GM18870 (cell line): ENCODE data around the gene HPS6.

Experiments
- ATAC-seq: cut with Tn5 transposase; IDR thresholded peaks from one replicate; pipeline ENCODE4 v1.9.1; 2021; ENCODE audit warnings: moderate library complexity; ENCODE audit not compliant: unreplicated experiment

HPS6 gene

DNA sequence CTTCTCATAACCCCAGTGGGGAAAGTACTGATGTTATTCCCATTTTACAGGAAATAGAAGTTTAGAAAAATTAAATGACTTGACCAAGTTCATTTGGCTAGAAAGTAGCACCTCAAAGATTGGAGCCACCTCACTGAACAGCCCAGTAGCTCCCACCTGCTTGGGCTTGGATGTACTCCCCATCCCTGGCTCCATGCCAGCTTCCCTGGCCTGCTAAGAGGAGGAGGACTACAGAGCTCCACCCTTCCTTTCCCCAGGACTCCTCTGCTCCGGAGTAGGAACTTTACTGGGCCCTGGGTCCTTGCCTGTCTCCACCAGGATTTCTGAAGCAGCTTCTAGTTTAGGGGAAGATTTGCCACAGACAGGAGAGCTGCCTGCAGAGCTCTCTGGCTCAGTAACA is 3.1 kb downstream of the HPS6 start:
- ATAC-seq = no peak

DNA sequence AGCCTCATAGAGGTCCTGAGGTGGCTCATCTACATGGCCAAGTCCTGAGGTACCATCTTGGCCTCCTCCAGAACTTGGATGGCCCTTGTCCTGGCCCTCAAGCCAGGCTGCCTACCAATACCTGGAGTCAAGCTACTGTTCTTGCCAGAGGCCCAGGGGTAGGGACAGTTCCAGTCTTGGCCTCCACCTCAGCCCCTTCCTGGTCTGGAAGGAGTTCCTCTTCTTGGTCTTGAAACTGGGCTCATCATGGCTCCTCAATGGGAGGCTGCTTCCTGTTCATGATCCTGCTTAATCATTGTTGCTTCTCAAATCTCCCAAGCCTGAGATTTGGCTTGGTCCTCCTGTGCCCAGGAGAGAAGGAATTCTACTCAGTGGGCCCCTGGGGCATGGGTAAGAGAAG is 3.9 kb downstream of the HPS6 start:
- no peak for ATAC-seq

DNA sequence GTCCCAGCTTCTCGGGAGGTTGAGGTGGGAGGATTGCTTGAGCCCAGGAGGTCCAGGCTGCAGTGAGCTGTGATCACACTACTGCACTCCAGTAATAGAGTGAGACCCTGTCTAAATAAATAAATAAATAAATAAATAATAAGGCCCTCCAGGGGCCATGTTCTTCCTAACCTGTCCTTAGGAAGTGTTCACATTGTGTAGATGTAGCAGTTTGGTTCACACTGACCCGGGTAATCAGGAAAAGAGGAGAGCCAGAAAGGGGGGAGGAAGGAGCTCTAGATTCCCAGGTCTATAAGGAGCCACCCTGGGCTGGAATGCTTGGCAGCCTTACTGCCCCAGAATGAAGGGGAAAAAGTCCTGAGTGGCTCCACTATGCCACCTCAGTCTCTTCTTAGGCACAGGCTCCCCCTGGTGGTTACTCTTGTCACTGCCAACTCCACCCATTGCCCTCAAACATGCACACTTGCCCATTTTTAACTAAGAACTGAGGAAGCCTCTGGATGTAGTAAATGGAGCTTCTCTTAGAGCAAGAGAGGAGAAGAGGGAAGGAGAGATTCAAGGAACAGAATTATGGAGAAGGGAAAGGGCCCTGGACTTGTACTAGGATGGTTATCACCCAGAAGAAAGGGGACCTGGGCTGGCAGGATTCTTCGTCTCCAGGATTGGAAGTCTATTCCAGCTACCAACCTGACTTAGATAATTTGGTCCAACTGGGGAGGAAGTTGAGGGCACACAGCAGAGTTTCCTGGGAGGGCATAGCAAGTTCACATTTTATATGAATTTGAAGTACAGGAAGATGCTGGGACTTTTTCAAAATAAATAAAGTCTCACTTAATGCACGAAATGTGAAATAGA is 7.8 kb downstream of the HPS6 start:
- ATAC-seq = no peak

DNA sequence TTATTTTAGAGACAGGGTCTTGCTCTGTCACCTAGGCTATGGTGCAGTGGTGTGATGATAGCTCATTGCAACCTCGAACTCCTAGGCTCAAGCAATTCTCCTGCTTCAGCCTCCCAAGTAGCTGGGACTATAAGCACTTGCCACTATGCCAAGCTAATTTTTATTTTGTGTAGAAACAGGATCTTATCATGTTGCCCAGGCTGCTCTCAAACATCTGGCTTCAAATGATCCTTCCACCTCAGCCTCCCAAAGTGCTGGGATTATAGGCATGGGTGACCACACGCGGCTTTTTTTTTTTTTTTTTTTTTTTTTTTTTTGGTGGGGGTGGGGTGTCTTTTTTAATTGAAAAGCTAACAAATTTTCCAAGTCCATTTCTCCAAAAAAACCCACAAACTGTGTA is 18.4 kb downstream of the HPS6 start:
- no peak for ATAC-seq

DNA sequence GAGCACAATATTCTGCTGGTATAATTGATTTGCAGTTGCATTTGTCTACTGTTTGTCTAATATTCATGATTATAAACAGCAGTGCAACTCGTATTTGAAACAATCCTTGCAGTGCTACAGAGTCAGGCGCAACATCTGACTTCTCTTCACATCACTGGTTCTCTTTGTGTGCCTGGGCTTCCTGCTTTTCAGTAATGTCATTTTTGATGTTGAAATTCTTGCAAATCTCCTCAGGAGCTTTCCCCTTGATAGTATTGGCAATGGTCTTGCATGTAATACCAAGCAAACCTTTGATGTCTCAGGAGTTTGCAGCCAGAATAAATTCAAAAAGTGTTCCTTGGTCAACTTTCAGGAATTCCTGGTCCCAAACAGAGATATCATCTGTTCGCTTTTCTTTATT is 20.2 kb downstream of the HPS6 start:
- ATAC-seq = no peak

DNA sequence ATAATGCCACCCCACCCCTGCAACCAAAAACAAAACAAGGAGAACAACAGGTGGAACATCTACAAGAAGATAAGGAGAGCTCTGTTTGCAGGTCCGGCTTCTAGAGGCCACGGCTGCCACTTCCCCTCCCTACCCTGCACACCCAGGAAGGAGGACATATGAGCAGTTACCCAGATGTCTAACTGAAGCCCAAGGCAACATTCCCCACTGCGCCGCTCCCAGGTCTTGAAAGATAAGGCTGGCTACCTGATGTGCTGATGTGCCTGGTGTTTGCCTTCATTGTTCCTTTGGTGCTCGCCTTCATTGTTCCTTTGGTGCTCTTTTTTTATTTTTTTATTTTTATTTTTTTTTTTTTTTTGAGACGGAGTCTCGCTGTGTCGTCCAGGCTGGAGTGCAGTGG is 21.0 kb downstream of the HPS6 start:
- no peak for ATAC-seq

DNA sequence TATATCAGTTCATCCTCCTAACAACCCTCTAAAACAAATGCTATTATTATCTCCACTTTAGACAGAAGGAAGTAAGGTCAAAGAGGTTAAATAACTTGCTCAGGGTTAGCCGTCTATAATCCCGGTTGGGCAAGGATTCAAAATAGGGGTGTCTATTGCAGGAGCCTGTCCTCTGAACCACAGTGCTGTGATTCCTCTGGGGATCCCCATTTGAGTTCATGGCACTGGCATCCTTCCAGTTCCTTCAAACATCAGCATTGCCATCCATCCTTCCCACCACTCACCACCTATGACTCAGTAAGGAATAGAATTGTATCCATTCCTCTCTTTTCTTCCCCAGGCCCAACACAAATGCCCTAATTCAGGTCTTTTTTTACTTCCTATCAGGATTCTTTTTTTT is 25.6 kb downstream of the HPS6 start:
- ATAC-seq = no peak

DNA sequence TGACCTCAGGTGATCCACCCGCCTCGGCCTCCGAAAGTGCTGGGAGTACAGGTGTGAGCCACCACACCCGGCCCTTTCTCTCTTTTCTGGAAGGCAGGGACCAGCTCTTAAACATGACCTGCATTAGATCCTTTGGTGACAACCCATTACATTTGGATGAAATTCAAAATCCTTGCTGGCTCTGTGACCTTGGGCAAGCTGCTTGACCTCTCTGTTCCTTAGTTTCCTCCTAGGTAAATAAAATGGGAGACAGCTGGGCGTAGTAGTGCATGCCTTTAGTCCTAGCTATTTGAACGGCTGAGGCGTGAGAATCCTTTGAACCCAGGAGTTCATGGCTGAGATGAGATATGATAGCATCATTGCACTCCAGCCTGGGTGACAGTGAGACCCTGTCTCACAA is 31.3 kb downstream of the HPS6 start:
- ATAC-seq = no peak

DNA sequence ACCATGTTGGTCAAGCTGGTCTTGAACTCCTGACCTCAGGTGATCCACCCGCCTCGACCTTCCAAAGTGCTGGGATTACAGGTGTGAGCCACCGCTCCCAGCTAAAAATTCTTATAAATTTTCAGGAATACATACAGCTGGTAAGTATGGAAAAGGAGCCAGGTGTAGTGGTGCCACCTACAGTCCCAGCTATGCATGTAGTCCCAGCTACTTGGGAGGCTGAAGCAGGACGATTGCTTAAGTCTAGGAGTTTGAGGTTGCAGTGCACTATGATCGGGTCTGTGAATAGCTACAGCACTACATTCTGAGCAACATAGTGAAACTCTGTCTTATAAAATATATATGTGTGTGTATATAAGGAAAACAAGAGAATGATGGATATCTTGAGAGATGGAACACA is 36.0 kb downstream of the HPS6 start:
- ATAC-seq = no peak

DNA sequence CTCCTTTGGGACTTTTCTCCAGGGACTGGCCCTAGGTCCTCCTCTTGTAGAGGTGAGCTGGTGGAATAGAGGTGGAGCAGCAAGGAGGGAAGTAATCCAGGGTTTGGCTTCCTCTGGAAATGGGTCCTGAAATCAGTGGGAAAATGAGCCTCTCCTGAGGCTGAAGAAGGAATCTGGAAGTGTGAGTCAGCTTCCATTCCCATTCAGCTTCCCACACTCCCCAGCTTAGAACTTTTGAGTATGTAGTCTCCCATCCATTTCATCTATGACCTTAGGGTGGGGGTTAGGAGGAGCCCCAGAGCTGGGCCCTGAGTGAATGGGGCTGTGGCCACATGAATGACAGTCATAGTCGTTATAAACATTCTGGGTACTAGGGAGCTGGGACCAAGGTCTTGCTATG is 37.3 kb downstream of the HPS6 start:
- no peak for ATAC-seq

DNA sequence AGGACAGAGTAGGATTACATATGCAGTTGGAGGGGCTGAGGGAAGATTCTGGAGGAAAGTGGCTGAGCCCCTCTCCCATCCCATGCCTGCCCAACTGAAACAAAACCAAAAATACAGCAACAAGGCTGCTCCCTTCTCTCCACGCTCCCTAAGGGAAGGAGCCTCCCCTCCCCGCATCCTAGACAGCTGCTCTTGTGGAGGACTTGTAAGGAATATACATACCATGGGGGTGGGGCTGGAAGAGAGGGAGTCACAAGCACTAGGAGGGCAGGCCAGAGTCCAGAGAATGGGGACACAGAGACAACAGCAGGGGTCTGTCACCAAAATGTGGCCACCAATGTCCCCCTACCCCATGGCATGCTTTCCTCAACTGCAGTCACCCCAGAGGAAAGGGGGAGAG is 41.8 kb downstream of the HPS6 start:
- ATAC-seq = no peak

DNA sequence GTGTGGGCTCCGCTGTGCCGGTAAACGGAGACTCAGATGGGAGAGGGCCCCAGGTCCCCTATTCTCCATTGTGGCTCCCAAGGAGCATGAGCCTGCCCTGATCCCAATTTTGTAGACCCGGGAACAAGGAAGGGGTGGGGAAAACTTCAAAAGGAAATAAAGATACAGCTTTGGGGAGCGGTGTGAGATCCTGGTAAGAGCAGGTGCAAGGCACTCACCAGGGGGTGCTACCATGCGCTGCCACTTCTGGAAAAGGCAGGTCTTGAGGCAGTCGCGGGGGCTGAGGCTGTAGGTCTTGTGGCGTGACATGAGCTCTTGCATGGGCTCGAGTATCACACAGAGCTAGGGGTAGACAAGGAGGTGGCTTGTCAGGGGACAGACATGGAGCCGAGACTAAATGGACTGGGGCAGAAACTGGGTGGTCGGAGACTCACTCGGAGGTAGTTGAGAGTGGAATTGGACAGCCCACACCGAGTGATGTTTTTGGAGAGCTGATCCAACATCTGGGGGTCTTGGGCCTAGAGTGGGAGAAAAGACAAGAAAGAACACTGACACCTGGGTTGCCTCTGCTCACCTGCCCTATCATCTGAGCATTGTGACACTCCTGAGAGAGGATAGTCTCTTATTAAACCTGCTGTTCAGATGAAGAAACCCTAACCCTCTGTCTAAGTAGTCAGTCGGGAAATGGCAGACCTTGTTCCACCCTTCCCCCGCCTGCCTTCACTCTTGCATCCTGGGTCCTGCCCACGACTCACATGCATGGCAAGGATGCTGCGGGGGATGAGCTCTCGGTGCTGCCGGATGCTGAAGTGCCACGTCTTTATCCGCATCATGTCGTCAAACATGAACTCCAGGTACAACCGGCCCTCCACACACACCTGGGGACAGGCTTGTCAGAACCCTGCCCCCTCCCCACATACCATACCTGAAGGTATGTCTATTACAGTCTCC is 44.3 kb downstream of the HPS6 start:
- no peak for ATAC-seq

DNA sequence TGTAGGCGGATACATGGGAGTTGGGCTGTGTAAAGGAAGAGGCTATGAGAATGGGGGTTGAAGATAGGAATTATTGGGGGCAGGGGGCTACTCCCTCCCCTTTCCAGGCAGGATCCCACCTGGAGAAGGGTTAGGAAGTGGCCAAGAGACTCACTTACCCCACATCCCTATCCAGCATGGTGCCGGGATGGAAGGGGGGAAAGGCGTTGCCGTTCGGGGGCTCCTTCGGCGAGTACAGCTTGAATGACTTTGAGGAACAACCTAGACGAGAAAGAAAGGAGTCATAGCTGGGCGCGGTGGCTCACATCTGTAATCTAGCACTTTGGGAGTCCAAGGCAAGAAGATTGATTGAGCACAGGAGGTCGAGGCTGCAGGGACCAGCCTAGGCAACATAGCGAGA is 46.1 kb downstream of the HPS6 start:
- no peak for ATAC-seq

DNA sequence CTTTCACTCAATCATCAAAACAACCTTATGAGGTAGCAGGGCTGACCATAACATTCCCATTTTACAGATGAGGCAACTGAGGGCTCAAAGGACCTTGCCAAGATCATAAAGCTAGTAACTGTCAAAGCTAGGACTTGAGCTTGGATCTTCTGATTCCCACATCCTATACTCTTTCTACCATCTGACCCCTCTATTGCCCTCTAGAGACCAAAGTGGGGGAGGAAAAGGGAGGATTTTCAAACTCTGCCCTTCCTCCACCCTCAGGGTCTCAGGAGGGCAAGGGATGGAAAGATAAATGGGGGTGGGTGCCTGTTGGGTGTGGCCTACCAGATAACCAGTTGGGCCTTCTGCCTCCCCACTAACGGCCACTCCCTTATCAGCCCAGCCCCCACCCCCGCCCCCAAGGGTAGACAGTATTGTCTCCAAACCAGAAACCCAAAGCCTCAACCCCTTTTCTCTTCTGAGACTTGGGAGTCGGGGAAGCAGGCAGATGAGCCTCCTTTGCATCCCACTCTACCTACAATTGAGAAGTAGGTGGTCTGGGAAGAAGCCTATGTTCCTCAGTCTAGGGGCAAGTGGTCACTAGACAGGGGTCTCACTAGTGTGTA is 47.2 kb downstream of the HPS6 start:
- ATAC-seq = no peak

DNA sequence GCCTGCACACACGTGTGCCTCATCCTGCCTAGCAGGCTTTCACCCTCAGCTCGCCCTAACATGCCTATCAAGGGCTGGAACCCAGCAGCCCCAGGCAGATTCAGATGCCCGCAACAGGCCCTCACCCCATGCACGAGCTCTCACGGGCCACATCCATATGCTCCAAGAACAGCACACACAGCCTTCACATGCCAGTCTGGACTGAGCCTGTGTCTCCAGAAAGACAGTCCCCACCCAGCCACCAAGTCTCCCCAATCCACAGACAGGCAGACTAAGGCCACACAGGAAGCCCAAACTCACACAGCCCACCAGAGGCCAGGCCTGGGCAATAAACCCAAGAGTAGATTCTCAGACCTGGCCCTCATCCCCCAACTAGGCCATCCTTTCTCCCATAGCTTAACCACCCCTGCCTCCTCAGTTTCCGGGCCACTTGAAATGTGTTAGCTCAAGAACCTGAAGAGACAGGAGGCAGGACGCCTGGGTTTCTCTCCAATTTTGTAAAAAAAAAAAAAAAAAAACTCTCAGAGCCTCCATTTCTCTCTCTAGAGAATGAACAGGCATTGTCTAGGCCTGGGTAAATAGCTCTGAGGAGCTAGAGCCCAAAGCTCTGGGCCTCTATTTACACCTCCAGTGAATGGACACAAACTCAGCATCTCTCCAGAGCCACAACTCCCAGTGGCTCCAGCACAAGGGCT is 48.3 kb downstream of the HPS6 start:
- no peak for ATAC-seq

DNA sequence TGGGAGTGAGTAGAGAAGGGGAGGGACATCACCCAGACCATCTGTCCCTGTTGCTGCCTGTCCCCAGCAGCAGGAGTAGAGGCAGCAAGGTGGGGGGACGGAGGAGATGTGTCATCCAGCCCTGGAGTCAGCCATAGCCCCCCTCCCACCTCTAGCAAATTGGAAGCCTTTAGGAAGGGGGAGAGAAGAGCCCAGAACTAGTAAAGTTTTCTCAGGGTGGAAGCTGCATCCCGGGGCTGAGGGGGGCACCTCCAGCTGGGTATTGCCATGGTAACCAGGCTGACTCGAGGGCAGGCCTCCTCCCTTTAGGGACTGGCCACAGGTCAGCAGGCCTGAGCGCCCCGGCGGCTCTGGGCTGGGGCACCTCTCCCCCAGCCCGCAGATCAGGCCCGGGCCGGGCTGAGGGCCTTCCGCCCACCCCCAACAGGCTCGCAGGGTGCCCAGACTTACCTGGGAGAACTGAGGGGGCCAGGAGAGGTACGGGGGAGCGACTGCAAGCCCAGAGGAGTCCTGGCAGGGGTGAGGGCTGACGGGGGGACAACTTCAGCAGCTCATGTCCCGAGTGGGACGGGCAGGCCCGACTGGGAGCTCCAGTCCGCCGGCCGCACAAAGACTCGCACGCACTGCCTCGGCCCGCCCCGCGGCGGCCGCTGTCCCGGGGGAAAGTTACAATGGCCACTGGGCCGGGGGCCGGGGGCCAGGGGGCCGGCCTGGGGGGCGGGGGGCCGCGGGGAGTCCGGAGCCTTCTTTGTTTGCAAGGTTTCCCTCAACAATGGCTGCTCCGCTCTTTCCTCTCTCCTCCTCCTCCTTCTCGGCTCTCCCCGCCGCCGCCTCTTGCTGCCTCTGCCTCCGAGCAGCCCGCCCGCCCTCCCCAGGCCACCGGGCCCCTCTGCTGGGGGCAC is 49.1 kb downstream of the HPS6 start:
- ATAC-seq = no peak

DNA sequence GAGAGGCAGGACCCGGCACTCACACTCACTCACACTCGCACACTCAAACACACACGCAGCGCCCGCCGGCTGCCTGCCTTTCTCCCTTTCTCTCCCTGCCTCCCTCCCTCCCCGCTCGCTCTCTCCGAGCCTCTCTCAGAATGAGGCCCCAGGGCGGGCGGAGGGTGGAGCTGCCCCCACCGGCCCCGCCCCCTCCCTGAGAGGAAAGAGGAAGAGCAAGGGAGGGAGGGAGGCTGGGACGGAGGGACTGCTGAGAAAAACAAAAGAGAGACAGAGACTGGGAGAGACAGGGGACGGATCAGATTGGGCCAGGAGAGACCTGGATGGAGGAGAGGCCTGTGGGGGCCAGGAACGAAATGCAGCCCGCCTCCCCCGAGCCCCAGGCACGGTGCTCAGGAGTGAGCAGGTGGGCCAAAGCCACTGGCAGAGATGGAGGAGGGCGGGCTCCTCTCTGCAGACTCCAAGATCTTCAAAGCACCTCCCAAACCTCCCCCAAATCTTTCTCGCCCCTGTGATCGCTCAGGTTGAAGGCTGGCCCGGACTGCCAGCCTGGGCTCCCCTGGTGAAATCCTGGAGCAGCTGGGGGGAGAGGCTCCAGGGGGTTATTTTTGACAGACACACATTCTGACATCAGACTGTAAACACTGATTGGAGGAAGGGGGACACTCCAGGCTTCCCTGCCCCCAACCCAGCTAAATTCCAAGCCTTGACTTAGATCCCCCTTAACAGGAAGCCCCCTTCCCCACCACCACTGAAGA is 49.9 kb downstream of the HPS6 start:
- peak; percentile 41 for ATAC-seq

DNA sequence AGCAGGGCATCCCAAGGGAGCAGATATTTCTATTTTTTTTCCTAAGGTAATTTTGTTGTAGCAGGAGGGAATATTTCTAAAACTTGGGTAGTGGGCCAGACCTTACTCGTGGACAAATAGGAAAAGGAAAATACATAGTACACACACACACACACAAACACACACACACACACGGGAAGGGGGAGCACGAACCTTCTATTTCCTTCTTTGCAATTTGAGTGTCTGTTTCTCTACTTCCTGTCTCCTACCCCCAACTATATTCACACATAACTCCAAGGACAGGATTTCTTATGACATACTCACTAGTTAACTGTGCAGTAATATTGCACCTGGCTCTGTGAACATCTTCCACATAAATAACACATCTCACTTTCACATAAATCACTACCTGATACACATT is 50.6 kb downstream of the HPS6 start:
- no peak for ATAC-seq

DNA sequence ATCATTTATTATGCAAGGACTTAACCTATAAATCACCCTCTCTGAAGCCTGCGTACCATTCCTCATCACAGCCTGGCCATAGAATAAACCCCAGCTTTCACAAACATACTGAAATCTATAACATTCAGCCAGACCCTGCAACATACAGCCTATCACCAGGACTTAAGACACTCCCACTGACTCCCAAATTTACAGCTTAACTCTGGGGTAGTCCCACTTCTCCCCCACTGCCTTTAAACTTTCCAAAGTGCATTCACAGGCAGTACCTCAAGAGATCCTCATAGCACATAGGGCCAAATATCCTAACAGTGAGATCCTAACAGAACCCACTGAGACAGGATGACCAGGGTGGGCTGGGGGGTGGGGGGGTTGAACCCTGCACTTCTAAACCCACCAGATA is 51.5 kb downstream of the HPS6 start:
- ATAC-seq = no peak
